ENCODE measurements around the gene RUSC2. TPM values are rescaled to one million over a fixed set of nuclear protein-coding genes. Genes with fewer than 3 reads are reported as not detected.

The RUSC2 gene
- total and polyA plus RNA-seq, 2 of the 13 experiments (the other 11 are each of a cell fraction or from before 2014, with no cell fraction given) = 2.8 to 3.3 TPM

GRCh38 chr9:35510754-35511428 is 21.0 kb downstream of the RUSC2 start (continued):
- no peak for TF ChIP-seq ZNF512B (CRISPR knock-in tag; IDR thresholded peaks at IDR 0.05; ENCODE audit: borderline replicate concordance)
- TF ChIP-seq YEATS4 (CRISPR knock-in tag; IDR thresholded peaks at IDR 0.05; ENCODE audit: borderline replicate concordance) = no peak
- TF ChIP-seq KLF11 (CRISPR knock-in tag; IDR thresholded peaks at IDR 0.05) = no peak
- no peak for TF ChIP-seq ZNF672 (CRISPR knock-in tag; IDR thresholded peaks at IDR 0.05)
- TF ChIP-seq POLR2A (IDR thresholded peaks at IDR 0.05; ENCODE audit: insufficient read depth in 1 of 2, low read depth in 2 of 2, low read length in 2 of 2) = no peak
- no peak for TF ChIP-seq ZNF326 (CRISPR knock-in tag; IDR thresholded peaks at IDR 0.05; ENCODE audit: borderline replicate concordance)
- no peak for TF ChIP-seq ZNF101 (CRISPR knock-in tag; IDR thresholded peaks at IDR 0.05; ENCODE audit: borderline replicate concordance, low read depth)
- no peak for TF ChIP-seq ARNT2 (CRISPR knock-in tag; IDR thresholded peaks at IDR 0.05; ENCODE audit: low read depth)
- TF ChIP-seq CTCF (CRISPR knock-in tag; IDR thresholded peaks at IDR 0.05) = peak; percentile 64
- no peak for TF ChIP-seq ZNF766 (CRISPR knock-in tag; IDR thresholded peaks at IDR 0.05; ENCODE audit: borderline replicate concordance)
- no peak for TF ChIP-seq PRMT3 (CRISPR knock-in tag; IDR thresholded peaks at IDR 0.05; ENCODE audit: borderline replicate concordance, low read depth)
- peak; percentile 45; the same call in 1 of the 2 replicates for TF ChIP-seq JUND (CRISPR knock-in tag; IDR thresholded peaks at IDR 0.05)
- TF ChIP-seq ZNF549 (CRISPR knock-in tag; IDR thresholded peaks at IDR 0.05) = no peak
- TF ChIP-seq ZNF264 (CRISPR knock-in tag; IDR thresholded peaks at IDR 0.05) = no peak
- TF ChIP-seq ZNF124 (CRISPR knock-in tag; IDR thresholded peaks at IDR 0.05) = no peak
- TF ChIP-seq ZNF83 (CRISPR knock-in tag; IDR thresholded peaks at IDR 0.05; ENCODE audit: borderline replicate concordance) = no peak
- TF ChIP-seq ZSCAN30 (CRISPR knock-in tag; IDR thresholded peaks at IDR 0.05) = no peak
- no peak for TF ChIP-seq ZNF3 (CRISPR knock-in tag; IDR thresholded peaks at IDR 0.05)
- no peak for TF ChIP-seq KLF6 (CRISPR knock-in tag; IDR thresholded peaks at IDR 0.05)
- TF ChIP-seq CENPT (CRISPR knock-in tag; IDR thresholded peaks at IDR 0.05; ENCODE audit: low read depth) = no peak
- TF ChIP-seq ATF4 (CRISPR knock-in tag; IDR thresholded peaks at IDR 0.05) = no peak
- TF ChIP-seq TBL1XR1 (IDR thresholded peaks at IDR 0.05; ENCODE audit: borderline replicate concordance, low read length, partially characterized antibody) = peak; percentile 34
- TF ChIP-seq ZNF781 (CRISPR knock-in tag; IDR thresholded peaks at IDR 0.05; ENCODE audit: borderline replicate concordance, not compliant biosample characterization) = no peak
